ENCODE results near the gene GPR160.

Gene GPR160

GRCh38 chr3:170037463-170038433 lies at the start of gene GPR160:
TSS of gene GPR160 (plus strand) at chr3:170037995. CDS start at chr3:170083973, 45,978 bp downstream.
- H3K9ac ChIP-seq (ENCODE audit: low read length in 2 of 2), result no peak within 1 kb of the TSS
- H3K4me1 ChIP-seq (ENCODE audit: control insufficient read depth, insufficient read depth, low read length), result peaks cover 15% of the 10 kb centered on the region
- H3K36me3 ChIP-seq (ENCODE audit: control insufficient read depth in 2 of 2, insufficient read depth in 2 of 2, low read length in 2 of 2), result no peaks in the 10 kb centered on the region
- peaks cover 12 to 24% of the 10 kb centered on the region in 2 donors for H3K27me3 ChIP-seq (ENCODE audit: control insufficient read depth in 1 of 2, insufficient read depth in 2 of 2, low read length in 2 of 2)
- no peak within 1 kb of the TSS for H3K27ac ChIP-seq (ENCODE audit: low read length)
- peak within 1 kb of the TSS; percentile 43 to 66 for H3K4me3 ChIP-seq (ENCODE audit: low read length in 2 of 2)
- no peaks in the 10 kb centered on the region for H3K9me3 ChIP-seq (ENCODE audit: control insufficient read depth in 2 of 2, low read length in 2 of 2)

GRCh38 chr3:169990431-169990830 lies 47.4 kb upstream of the GPR160 start:
- Histone ChIP-seq H3K36me3 (ENCODE audit: control insufficient read depth in 2 of 2, insufficient read depth in 2 of 2, low read length in 2 of 2) (peaks cover 27 to 36% of the 10 kb centered on the region in 2 donors), H3K4me1 (ENCODE audit: control insufficient read depth, insufficient read depth, low read length) (no peaks in the 10 kb centered on the region), H3K9me3 (ENCODE audit: control insufficient read depth in 2 of 2, low read length in 2 of 2) (no peaks in the 10 kb centered on the region), H3K27ac (ENCODE audit: low read length) (no peak overlapping the region), H3K9ac (ENCODE audit: low read length in 2 of 2) (no peak overlapping the region), H3K27me3 (ENCODE audit: control insufficient read depth in 1 of 2, insufficient read depth in 2 of 2, low read length in 2 of 2) (no peaks in the 10 kb centered on the region), H3K4me3 (ENCODE audit: low read length in 2 of 2) (no peak overlapping the region)

GRCh38 chr3:169992156-169992555 lies 45.6 kb upstream of the GPR160 start:
- no peak overlapping the region for H3K27ac ChIP-seq (ENCODE audit: low read length)
- H3K9me3 ChIP-seq (ENCODE audit: control insufficient read depth in 2 of 2, low read length in 2 of 2), result no peaks in the 10 kb centered on the region
- peaks cover 21 to 32% of the 10 kb centered on the region in 2 donors for H3K36me3 ChIP-seq (ENCODE audit: control insufficient read depth in 2 of 2, insufficient read depth in 2 of 2, low read length in 2 of 2)
- H3K27me3 ChIP-seq (ENCODE audit: control insufficient read depth in 1 of 2, insufficient read depth in 2 of 2, low read length in 2 of 2), result no peaks in the 10 kb centered on the region
- no peak overlapping the region for H3K9ac ChIP-seq (ENCODE audit: low read length in 2 of 2)
- H3K4me1 ChIP-seq (ENCODE audit: control insufficient read depth, insufficient read depth, low read length), result no peaks in the 10 kb centered on the region
- no peak overlapping the region for H3K4me3 ChIP-seq (ENCODE audit: low read length in 2 of 2)

- H3K9ac ChIP-seq (ENCODE audit: low read length in 2 of 2), result no peak overlapping the region
- no peaks in the 10 kb centered on the region for H3K9me3 ChIP-seq (ENCODE audit: control insufficient read depth in 2 of 2, low read length in 2 of 2)
- no peak overlapping the region for H3K27ac ChIP-seq (ENCODE audit: low read length)
- no peak overlapping the region for H3K4me3 ChIP-seq (ENCODE audit: low read length in 2 of 2)
- no peaks in the 10 kb centered on the region for H3K27me3 ChIP-seq (ENCODE audit: control insufficient read depth in 1 of 2, insufficient read depth in 2 of 2, low read length in 2 of 2)
- no peaks in the 10 kb centered on the region for H3K4me1 ChIP-seq (ENCODE audit: control insufficient read depth, insufficient read depth, low read length)
- H3K36me3 ChIP-seq (ENCODE audit: control insufficient read depth in 2 of 2, insufficient read depth in 2 of 2, low read length in 2 of 2), result peaks cover 16 to 31% of the 10 kb centered on the region in 2 donors
These were observed 45.0 kb upstream of the GPR160 start for GRCh38 chr3:169992781-169993180.

GRCh38 chr3:169993761-169994160 lies 44.0 kb upstream of the GPR160 start:
- Histone ChIP-seq H3K9ac (ENCODE audit: low read length in 2 of 2) (no peak overlapping the region), H3K4me1 (ENCODE audit: control insufficient read depth, insufficient read depth, low read length) (no peaks in the 10 kb centered on the region), H3K4me3 (ENCODE audit: low read length in 2 of 2) (no peak overlapping the region), H3K27ac (ENCODE audit: low read length) (no peak overlapping the region), H3K27me3 (ENCODE audit: control insufficient read depth in 1 of 2, insufficient read depth in 2 of 2, low read length in 2 of 2) (no peaks in the 10 kb centered on the region), H3K36me3 (ENCODE audit: control insufficient read depth in 2 of 2, insufficient read depth in 2 of 2, low read length in 2 of 2) (peaks cover 16 to 27% of the 10 kb centered on the region in 2 donors), H3K9me3 (ENCODE audit: control insufficient read depth in 2 of 2, low read length in 2 of 2) (no peaks in the 10 kb centered on the region)

GRCh38 chr3:169996063-169996462 lies 41.7 kb upstream of the GPR160 start:
- Histone ChIP-seq H3K9me3 (ENCODE audit: control insufficient read depth in 2 of 2, low read length in 2 of 2) (no peaks in the 10 kb centered on the region), H3K27ac (ENCODE audit: low read length) (no peak overlapping the region), H3K36me3 (ENCODE audit: control insufficient read depth in 2 of 2, insufficient read depth in 2 of 2, low read length in 2 of 2) (peaks cover 16 to 21% of the 10 kb centered on the region in 2 donors), H3K4me1 (ENCODE audit: control insufficient read depth, insufficient read depth, low read length) (no peaks in the 10 kb centered on the region), H3K9ac (ENCODE audit: low read length in 2 of 2) (no peak overlapping the region), H3K27me3 (ENCODE audit: control insufficient read depth in 1 of 2, insufficient read depth in 2 of 2, low read length in 2 of 2) (no peaks in the 10 kb centered on the region), H3K4me3 (ENCODE audit: low read length in 2 of 2) (no peak overlapping the region)

GRCh38 chr3:169998668-169999131 lies 39.1 kb upstream of the GPR160 start:
- Histone ChIP-seq H3K4me3 (ENCODE audit: low read length in 2 of 2) (no peak overlapping the region), H3K4me1 (ENCODE audit: control insufficient read depth, insufficient read depth, low read length) (no peaks in the 10 kb centered on the region), H3K27ac (ENCODE audit: low read length) (no peak overlapping the region), H3K36me3 (ENCODE audit: control insufficient read depth in 2 of 2, insufficient read depth in 2 of 2, low read length in 2 of 2) (peaks cover 8% of the 10 kb centered on the region in 2 donors), H3K27me3 (ENCODE audit: control insufficient read depth in 1 of 2, insufficient read depth in 2 of 2, low read length in 2 of 2) (no peaks in the 10 kb centered on the region), H3K9me3 (ENCODE audit: control insufficient read depth in 2 of 2, low read length in 2 of 2) (no peaks in the 10 kb centered on the region), H3K9ac (ENCODE audit: low read length in 2 of 2) (no peak overlapping the region)

GRCh38 chr3:169999433-169999832 lies 38.4 kb upstream of the GPR160 start:
- Histone ChIP-seq H3K36me3 (ENCODE audit: control insufficient read depth in 2 of 2, insufficient read depth in 2 of 2, low read length in 2 of 2) (peaks cover 8% of the 10 kb centered on the region in 2 donors), H3K9me3 (ENCODE audit: control insufficient read depth in 2 of 2, low read length in 2 of 2) (no peaks in the 10 kb centered on the region), H3K4me3 (ENCODE audit: low read length in 2 of 2) (no peak overlapping the region), H3K27me3 (ENCODE audit: control insufficient read depth in 1 of 2, insufficient read depth in 2 of 2, low read length in 2 of 2) (no peaks in the 10 kb centered on the region), H3K27ac (ENCODE audit: low read length) (no peak overlapping the region), H3K9ac (ENCODE audit: low read length in 2 of 2) (no peak overlapping the region), H3K4me1 (ENCODE audit: control insufficient read depth, insufficient read depth, low read length) (no peaks in the 10 kb centered on the region)

GRCh38 chr3:170000051-170000450 lies 37.7 kb upstream of the GPR160 start:
- Histone ChIP-seq H3K4me3 (ENCODE audit: low read length in 2 of 2) (no peak overlapping the region), H3K9me3 (ENCODE audit: control insufficient read depth in 2 of 2, low read length in 2 of 2) (no peaks in the 10 kb centered on the region), H3K4me1 (ENCODE audit: control insufficient read depth, insufficient read depth, low read length) (no peaks in the 10 kb centered on the region), H3K27ac (ENCODE audit: low read length) (no peak overlapping the region), H3K9ac (ENCODE audit: low read length in 2 of 2) (no peak overlapping the region), H3K36me3 (ENCODE audit: control insufficient read depth in 2 of 2, insufficient read depth in 2 of 2, low read length in 2 of 2) (peaks cover 8% of the 10 kb centered on the region in 2 donors), H3K27me3 (ENCODE audit: control insufficient read depth in 1 of 2, insufficient read depth in 2 of 2, low read length in 2 of 2) (no peaks in the 10 kb centered on the region)

GRCh38 chr3:170002231-170002630 lies 35.6 kb upstream of the GPR160 start:
- Histone ChIP-seq H3K27ac (ENCODE audit: low read length) (no peak overlapping the region), H3K4me1 (ENCODE audit: control insufficient read depth, insufficient read depth, low read length) (no peaks in the 10 kb centered on the region), H3K9me3 (ENCODE audit: control insufficient read depth in 2 of 2, low read length in 2 of 2) (no peaks in the 10 kb centered on the region), H3K9ac (ENCODE audit: low read length in 2 of 2) (no peak overlapping the region), H3K27me3 (ENCODE audit: control insufficient read depth in 1 of 2, insufficient read depth in 2 of 2, low read length in 2 of 2) (no peaks in the 10 kb centered on the region), H3K4me3 (ENCODE audit: low read length in 2 of 2) (no peak overlapping the region), H3K36me3 (ENCODE audit: control insufficient read depth in 2 of 2, insufficient read depth in 2 of 2, low read length in 2 of 2) (peaks cover 0 to 3% of the 10 kb centered on the region in 2 donors)

GRCh38 chr3:170002879-170003278 lies 34.9 kb upstream of the GPR160 start:
- H3K27ac ChIP-seq (ENCODE audit: low read length), result no peak overlapping the region
- no peaks in the 10 kb centered on the region for H3K27me3 ChIP-seq (ENCODE audit: control insufficient read depth in 1 of 2, insufficient read depth in 2 of 2, low read length in 2 of 2)
- H3K4me3 ChIP-seq (ENCODE audit: low read length in 2 of 2), result no peak overlapping the region
- H3K9ac ChIP-seq (ENCODE audit: low read length in 2 of 2), result no peak overlapping the region
- no peaks in the 10 kb centered on the region for H3K9me3 ChIP-seq (ENCODE audit: control insufficient read depth in 2 of 2, low read length in 2 of 2)
- H3K36me3 ChIP-seq (ENCODE audit: control insufficient read depth in 2 of 2, insufficient read depth in 2 of 2, low read length in 2 of 2), result peaks cover 0 to 3% of the 10 kb centered on the region in 2 donors
- no peaks in the 10 kb centered on the region for H3K4me1 ChIP-seq (ENCODE audit: control insufficient read depth, insufficient read depth, low read length)

Measured in stomach smooth muscle (tissue), 2 donors.